ENCODE measurements around the gene FAM120A.

Gene FAM120A

DNA sequence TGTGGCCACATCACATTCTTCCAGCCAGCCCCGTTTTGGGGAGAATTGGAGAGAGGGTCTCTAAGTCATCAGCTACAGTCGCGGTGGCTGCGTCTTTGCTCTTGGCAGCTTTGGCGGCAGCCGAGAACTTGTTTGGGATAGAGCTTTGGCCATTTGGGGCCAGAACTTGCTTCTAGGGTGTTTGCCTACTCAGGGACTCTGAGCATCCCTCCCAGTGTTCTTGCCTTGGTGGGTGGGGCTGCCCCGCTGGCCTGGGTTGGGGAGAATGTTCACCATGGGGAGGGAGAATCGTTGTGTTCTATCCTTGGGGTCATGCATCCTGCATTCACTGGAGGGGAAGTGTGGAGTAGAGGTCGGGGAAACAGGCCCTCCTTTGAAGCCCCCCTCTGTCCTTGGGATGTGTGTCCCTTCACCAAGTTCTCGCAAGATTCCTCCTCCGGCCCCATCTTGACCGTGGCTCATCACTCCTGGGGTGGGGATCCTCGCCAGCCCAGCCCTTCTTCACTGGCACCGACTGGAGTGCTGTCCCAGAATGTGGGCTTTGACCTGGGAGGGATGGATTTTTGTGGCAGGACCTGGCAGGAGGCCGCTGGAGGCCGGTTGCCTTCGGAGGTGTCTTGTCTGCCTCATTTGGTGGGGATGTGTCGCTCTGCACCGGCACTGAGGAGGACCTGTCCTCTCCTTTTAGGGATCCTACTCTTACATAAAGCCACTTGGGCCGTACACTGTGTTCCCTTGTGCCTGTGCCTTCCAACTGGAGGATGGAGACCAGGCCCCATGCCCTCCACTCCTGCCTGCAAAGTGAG, 128.4 kb downstream of the FAM120A start:
- DNase-seq (ENCODE audit: extremely low read depth, low read depth) = no peak
- no peak overlapping the region for H3K4me3 ChIP-seq (replicated peaks; ENCODE audit: low read depth, low read length)
- TF ChIP-seq, protein P1, sequence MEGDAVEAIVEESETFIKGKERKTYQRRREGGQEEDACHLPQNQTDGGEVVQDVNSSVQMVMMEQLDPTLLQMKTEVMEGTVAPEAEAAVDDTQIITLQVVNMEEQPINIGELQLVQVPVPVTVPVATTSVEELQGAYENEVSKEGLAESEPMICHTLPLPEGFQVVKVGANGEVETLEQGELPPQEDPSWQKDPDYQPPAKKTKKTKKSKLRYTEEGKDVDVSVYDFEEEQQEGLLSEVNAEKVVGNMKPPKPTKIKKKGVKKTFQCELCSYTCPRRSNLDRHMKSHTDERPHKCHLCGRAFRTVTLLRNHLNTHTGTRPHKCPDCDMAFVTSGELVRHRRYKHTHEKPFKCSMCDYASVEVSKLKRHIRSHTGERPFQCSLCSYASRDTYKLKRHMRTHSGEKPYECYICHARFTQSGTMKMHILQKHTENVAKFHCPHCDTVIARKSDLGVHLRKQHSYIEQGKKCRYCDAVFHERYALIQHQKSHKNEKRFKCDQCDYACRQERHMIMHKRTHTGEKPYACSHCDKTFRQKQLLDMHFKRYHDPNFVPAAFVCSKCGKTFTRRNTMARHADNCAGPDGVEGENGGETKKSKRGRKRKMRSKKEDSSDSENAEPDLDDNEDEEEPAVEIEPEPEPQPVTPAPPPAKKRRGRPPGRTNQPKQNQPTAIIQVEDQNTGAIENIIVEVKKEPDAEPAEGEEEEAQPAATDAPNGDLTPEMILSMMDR (IDR thresholded peaks at IDR 0.05; ENCODE audit: low read depth, low read length, missing control alignments) = no peak

DNA sequence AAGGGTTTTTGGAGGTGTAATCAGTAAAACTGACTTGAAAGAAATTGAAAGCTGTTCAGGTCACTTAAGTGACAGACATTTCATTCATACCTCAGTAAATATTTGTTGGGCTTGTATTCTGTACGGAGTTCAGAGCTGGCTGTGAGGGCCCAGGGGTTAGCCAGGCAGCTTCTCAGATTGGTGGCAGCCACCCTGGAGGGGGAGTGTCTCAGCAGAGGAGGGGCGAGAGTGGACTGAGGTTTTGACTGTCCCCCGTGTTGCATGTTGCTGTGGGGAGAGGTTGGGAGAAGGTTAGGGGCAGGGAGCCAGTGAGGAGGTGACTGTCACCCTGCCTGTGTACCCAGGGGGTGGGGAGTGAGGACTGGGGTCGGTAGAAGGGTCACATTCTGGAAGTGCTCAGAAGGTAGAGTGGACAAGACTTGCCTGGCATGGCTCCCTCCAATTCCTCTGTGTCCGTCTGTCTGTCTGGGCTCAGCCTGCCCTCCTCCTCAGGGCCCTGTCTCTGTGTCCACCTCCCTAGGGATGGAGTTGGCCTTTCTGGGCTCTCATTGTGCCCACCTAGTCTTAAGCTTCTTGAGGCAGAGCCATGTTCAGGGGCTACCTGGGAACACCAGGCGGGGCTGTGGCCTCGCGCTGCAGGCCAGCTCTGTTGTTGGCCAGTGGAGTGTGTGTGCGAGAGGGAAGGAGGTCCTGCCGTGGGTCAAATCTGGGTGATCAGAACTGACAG, 129.3 kb downstream of the FAM120A start:
- TF ChIP-seq, protein P1 (IDR thresholded peaks at IDR 0.05; ENCODE audit: low read depth, low read length, missing control alignments) = no peak
- H3K4me3 ChIP-seq (replicated peaks; ENCODE audit: low read depth, low read length) = no peak overlapping the region
- no peak for DNase-seq (ENCODE audit: extremely low read depth, low read depth)

DNA sequence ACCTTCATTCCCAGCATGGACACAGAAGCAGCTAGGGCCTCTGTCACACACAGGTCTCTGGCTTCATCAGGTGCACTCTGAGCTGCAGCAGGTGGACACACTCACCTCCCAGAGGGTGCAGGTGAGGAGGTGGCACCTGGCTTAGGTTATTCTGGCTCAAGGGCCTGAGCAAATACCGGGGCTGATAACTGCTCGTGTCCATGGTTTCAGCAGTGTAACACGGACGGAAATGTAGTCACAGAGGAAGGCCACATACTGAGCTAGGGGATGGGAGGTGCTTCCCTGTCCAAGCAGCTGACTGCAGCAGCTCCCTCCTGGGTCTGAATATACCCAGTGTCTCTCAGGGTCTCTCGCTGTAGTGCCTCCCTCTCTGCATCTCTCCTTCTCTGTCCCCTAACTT, 130.6 kb downstream of the FAM120A start:
- TF ChIP-seq, protein P1 (IDR thresholded peaks at IDR 0.05; ENCODE audit: low read depth, low read length, missing control alignments) = no peak
- no peak overlapping the region for H3K4me3 ChIP-seq (replicated peaks; ENCODE audit: low read depth, low read length)
- DNase-seq (ENCODE audit: extremely low read depth, low read depth) = no peak

DNA sequence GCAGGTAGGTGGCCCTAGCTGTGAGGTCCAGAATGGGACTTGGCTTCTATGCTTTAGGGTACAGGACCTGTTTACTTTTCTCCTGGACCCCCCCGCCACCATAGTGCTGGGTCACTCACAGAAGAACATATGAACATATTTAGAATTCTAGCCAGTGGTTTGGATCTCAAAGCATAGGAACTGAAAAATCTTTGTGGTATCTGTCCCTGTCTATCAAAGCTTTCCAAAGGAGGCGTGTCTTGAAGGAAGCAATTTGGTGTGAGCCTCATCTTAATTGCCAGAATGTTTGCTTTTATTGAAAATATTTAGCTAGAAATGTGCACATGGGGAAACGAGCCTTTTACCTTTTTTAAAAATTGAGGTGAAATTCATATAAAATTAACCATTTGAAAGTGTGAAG, 131.1 kb downstream of the FAM120A start:
- TF ChIP-seq, protein P1 (IDR thresholded peaks at IDR 0.05; ENCODE audit: low read depth, low read length, missing control alignments) = no peak
- no peak overlapping the region for H3K4me3 ChIP-seq (replicated peaks; ENCODE audit: low read depth, low read length)
- DNase-seq (ENCODE audit: extremely low read depth, low read depth) = no peak

DNA sequence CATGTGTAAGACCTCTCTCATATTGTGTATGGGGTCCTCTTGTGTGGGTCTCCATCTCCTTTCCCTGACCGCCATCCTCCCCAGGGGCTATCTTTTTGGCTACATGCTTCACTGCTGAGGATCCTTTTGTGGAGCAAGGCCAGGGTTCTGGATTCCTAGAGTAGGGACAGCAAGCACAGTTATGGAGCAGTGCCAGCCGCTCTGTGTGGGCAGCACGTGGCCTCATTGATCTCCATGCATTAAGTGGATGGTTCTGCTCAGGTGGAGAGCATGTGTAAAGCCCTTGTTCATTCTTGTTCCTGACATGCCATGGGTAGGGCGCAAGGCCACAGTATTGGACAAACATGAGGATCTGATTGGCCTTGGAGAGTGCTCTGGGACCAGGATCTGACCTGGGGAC, 133.8 kb downstream of the FAM120A start:
- H3K4me3 ChIP-seq (replicated peaks; ENCODE audit: low read depth, low read length) = no peak overlapping the region
- TF ChIP-seq, protein P1 (IDR thresholded peaks at IDR 0.05; ENCODE audit: low read depth, low read length, missing control alignments) = no peak
- no peak for DNase-seq (ENCODE audit: extremely low read depth, low read depth)

DNA sequence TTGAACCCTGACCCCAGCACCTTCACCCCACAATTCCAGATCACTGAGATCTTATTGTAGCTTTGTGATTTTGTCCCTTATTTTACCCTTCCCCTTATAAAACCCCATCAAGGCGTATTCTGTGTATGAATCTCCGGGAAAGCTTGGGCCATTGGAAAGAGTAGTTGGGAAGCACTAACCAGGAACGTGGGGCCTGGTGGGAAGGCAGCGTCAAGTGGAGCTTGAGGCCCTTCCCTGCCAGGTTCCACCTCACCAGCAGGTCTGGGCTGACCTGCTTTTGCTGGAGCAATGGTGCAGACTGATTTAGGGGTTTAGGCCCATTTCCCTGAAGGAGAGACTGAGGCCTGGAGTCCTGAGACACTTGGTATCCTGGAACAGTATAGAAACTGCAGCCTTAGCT, 134.2 kb downstream of the FAM120A start:
- TF ChIP-seq, protein P1 (IDR thresholded peaks at IDR 0.05; ENCODE audit: low read depth, low read length, missing control alignments) = no peak
- H3K4me3 ChIP-seq (replicated peaks; ENCODE audit: low read depth, low read length) = no peak overlapping the region
- no peak for DNase-seq (ENCODE audit: extremely low read depth, low read depth)

All from HFF-Myc (cell line).